ENCODE results near the gene SP140.
"Not testable (repeated sequence)": the region's sequence is repeated elsewhere in the genome, so short reads cannot be mapped to it uniquely, and the experiment has no call there.

SP140 gene

DNA sequence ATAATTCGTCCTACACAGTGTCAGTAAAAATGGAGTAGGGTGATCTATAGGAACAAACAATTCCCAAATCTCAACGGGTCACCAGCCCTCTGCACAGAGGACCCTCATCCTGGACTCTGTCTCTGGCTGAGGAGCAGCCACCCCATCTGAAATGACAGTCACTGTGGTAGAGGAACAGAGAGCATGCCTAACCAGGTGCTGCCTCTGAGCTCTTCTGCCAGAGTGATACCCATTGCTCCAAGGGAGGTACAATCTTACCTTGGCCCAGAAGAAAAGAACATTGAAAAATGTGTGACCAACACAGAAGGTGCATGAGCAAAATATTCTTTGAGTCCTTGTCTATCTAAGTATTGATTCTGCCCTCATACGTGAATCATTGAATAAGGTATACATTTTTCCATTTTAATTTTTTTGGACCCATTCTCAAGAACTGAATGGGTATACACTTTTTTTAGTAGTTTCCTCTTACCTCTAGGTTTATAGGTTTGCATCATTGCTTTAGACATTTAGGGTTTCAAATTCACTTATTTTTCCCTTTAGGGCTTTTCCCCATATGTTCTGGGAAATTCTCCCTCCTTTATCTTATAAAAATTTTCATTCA is 8.7 kb downstream of the SP140 start:
- peak overlapping the region in 1 of 2 donors; percentile 4 for H3K4me3 Mint-ChIP-seq
- no peaks in the 10 kb centered on the region for H3K27me3 Mint-ChIP-seq
- ATAC-seq (replicated peaks) (no peak), DNase-seq (no peak)
- peaks cover 42% of the 10 kb centered on the region for H3K36me3 Mint-ChIP-seq (ENCODE audit: insufficient read depth)
- peak overlapping the region in 1 of 2 donors; percentile 88 for H3K27ac Mint-ChIP-seq
- peaks cover 6 to 7% of the 10 kb centered on the region in 2 donors for H3K9me3 Mint-ChIP-seq
- H3K4me1 Mint-ChIP-seq (ENCODE audit: low read depth in 2 of 2) = peaks cover 21 to 45% of the 10 kb centered on the region in 2 donors

DNA sequence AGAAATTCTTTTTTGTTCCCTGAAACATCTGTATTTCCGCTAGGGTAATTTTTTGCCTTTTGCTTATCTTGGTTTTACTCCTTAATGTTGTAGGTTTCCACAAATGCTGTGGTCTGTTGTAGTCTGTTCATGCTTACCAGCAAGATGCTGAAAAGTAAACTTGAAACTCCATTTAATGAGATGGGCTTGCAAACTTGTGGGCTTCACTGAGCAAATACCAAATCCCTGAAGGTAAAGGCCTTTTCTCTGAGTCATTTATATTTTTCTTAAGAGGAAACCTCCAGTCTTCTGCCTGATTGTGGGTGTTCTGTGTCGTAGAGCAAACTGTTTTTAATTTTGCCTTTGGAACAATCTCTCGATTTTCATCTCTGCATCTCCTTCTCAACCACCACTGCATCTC is 9.3 kb downstream of the SP140 start:
- Mint-ChIP-seq H3K9me3 (peaks cover 5 to 7% of the 10 kb centered on the region in 2 donors), H3K4me1 (ENCODE audit: low read depth in 2 of 2) (peaks cover 21 to 43% of the 10 kb centered on the region in 2 donors), H3K36me3 (ENCODE audit: insufficient read depth) (peaks cover 41% of the 10 kb centered on the region), H3K4me3 (peak overlapping the region in 1 of 2 donors; percentile 25), H3K27ac (peak overlapping the region in 1 of 2 donors; percentile 88), H3K27me3 (no peaks in the 10 kb centered on the region)
- DNase-seq = no peak
- ATAC-seq (replicated peaks) = no peak

DNA sequence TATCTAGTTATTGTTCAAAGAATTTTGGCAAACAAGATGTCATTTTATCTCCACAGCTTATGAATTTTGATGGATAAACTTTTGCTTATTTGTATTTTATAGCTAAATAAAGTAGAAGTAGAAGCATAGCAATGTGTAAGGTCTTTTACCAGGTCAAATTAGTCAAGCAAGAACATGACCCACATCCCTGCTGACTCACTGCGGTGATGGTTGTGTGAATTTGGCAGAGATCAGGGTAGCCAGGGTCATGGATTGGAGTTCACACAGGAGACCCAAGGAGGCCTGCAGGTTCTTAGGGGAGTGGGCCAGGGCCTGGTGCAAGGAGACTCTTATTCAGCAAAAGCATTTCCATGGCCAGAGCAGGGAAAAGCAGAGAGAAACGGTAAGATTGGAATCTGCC is 18.7 kb downstream of the SP140 start:
- ATAC-seq (replicated peaks) (no peak), DNase-seq (no peak)
- H3K27me3 Mint-ChIP-seq = no peaks in the 10 kb centered on the region
- H3K4me3 Mint-ChIP-seq = no peak overlapping the region
- no peak overlapping the region for H3K27ac Mint-ChIP-seq
- no peaks in the 10 kb centered on the region for H3K9me3 Mint-ChIP-seq
- H3K36me3 Mint-ChIP-seq (ENCODE audit: insufficient read depth) = peaks cover 10% of the 10 kb centered on the region
- peaks cover 0 to 5% of the 10 kb centered on the region in 2 donors for H3K4me1 Mint-ChIP-seq (ENCODE audit: low read depth in 2 of 2)

DNA sequence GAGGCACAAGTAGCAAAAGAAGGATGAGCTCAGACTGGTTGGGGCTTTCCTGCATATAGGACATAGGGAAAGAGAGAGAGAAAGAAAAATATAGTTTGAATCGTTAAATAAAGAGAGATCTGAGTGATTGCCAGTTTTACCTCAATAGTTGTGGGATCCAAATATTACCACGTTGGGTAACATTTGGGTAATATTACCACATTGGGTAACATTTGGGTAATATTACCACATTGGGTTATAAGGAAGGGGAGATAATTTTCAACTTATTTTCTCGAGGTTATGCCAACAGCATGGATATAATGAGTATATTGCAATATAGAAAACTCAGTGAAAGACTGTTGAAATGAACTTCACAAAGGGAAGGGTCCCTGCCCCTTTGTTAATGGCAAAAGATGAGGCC is 20.7 kb downstream of the SP140 start:
- Mint-ChIP-seq H3K36me3 (ENCODE audit: insufficient read depth) (peaks cover 3% of the 10 kb centered on the region), H3K27me3 (no peaks in the 10 kb centered on the region), H3K4me1 (ENCODE audit: low read depth in 2 of 2) (peaks cover 0 to 5% of the 10 kb centered on the region in 2 donors), H3K4me3 (no peak overlapping the region), H3K27ac (no peak overlapping the region), H3K9me3 (no peaks in the 10 kb centered on the region)
- DNase-seq (no peak), ATAC-seq (replicated peaks) (no peak)

DNA sequence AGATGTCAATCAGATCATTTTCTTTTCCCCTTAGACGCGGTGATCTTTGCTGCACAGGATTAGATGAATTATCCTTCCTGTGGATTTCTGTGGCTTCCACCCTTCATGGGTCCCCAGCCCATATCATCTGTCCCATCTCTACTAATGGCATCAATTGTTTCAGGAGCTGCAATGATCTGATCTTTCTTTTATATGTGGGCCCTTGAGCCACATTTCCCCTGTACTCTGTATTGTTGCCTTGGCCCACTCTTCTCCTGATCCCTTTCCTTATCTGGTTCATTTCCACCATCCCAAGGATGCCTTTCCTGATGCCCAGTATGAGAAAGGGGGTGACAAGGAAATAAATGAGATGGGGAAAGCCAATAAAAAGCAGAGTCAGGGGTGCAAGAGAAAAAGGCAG is 24.7 kb downstream of the SP140 start:
- no peak overlapping the region for H3K27ac Mint-ChIP-seq
- H3K4me3 Mint-ChIP-seq = no peak overlapping the region
- ATAC-seq (replicated peaks) = no peak
- no peaks in the 10 kb centered on the region for H3K36me3 Mint-ChIP-seq (ENCODE audit: insufficient read depth)
- no peaks in the 10 kb centered on the region for H3K9me3 Mint-ChIP-seq
- no peaks in the 10 kb centered on the region for H3K27me3 Mint-ChIP-seq
- DNase-seq = no peak
- H3K4me1 Mint-ChIP-seq (ENCODE audit: low read depth in 2 of 2) = no peaks in the 10 kb centered on the region

DNA sequence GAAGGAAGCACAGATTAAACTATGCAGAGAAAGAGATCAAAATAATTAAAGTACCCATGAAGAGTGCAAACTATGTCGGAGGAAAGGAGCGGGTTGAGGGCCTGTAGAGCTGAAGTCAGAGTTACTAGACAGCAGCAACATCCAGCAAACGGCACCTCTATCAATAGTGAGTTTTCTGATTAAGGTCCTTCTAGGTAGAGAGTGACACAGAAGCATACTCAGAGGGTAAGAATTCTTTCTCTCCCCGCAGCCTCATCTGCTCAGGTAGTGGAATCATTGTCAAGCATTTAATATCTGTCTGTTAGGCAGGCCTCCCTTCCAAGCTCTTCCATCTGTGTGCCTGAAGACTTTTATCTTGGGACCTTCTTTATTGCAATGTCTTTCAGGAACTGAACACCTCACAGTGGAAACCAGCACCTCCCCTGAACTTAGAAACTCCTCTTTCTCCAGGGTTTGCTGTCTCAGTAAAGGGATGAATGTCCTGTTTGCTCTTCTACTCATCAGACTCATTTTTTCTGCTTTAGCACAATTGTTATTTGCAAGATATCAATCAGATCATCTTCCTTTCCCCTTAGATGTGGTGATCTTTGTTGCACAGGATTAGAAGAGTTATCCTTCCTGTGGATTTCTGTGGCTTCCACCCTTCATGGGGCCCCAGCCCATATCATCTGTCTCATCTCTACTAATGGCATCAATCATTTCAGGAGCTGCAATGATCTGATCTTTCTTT is 28.8 kb downstream of the SP140 start:
- Mint-ChIP-seq H3K36me3 (ENCODE audit: insufficient read depth) (peaks cover 2% of the 10 kb centered on the region), H3K4me3 (no peak overlapping the region), H3K27me3 (no peaks in the 10 kb centered on the region), H3K4me1 (ENCODE audit: low read depth in 2 of 2) (peaks cover 0 to 8% of the 10 kb centered on the region in 2 donors), H3K9me3 (no peaks in the 10 kb centered on the region), H3K27ac (no peak overlapping the region)
- ATAC-seq (replicated peaks) (peak; percentile 79), DNase-seq (no peak)

DNA sequence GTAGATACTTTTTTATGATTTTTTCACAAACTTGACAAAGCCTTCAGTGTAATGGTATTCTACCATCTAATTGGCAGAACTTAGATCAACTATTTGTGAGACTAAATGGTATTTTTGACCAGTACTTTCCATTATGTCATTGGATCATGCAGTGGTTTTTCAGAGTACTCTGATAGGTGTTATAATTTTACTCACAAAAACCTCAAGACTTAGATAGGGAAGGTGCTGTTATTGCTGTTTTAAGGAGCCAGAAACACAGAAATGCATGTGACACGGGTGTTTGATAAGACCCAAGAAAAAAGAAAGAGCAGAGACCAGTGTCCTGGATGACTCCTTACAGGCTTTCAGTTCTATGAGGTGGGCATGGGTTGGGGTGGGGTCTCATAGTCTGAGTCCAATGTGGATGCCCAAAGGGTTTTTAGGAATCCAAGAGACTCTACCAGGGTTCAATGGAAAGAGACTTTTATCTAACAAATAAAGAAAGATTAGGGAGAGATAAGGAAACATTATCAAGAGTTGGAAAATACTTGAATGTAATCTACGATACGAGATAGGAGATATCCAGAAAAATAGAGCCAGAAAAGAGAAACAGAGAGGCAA is 31.3 kb downstream of the SP140 start:
- Mint-ChIP-seq H3K4me3 (no peak overlapping the region), H3K27me3 (no peaks in the 10 kb centered on the region), H3K9me3 (no peaks in the 10 kb centered on the region), H3K36me3 (ENCODE audit: insufficient read depth) (peaks cover 5% of the 10 kb centered on the region), H3K27ac (peak overlapping the region; percentile 4 to 76), H3K4me1 (ENCODE audit: low read depth in 2 of 2) (peaks cover 12 to 26% of the 10 kb centered on the region in 2 donors)
- ATAC-seq (replicated peaks) = no peak
- DNase-seq = no peak

DNA sequence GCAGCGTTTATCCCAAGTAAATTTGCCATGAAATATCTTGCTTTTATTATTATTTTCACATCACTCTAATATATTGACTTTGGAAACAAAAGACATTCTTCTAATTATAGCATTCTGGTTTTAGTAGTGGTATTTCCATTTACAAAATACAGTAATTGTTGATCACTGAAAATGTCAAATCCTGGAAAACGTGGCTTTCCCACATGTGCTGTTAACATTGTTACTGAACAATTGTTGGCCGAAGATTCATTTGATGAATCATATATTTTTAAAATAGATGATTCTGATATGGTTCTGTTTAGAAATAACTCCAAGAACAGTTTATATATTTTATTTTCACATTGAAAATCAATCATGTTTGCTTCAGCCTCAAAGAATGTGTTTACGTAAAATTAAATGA is 32.9 kb downstream of the SP140 start:
- Mint-ChIP-seq H3K4me1 (ENCODE audit: low read depth in 2 of 2) (peaks cover 26 to 42% of the 10 kb centered on the region in 2 donors), H3K36me3 (ENCODE audit: insufficient read depth) (peaks cover 5% of the 10 kb centered on the region), H3K27me3 (no peaks in the 10 kb centered on the region)

DNA sequence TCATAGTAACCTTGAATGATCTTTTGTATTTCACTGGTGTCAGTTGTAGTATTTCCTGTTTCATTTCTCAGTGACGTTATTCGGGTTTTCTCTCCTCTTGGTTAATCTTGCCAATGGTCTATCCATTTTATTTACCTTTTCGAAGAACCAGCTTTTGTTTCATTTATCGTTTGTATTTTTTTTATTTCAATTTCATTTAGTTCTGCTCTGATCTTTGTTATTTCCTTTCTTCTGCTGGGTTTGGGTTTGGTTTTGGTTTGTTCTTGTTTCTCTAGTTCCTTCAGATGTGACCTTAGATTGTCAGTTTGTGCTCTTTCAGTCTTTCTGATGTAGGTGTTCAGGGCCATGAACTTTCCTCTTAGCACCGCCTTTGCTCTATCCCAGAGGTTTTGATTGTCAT is 36.7 kb downstream of the SP140 start:
- H3K36me3 Mint-ChIP-seq (ENCODE audit: insufficient read depth) = peaks cover 14% of the 10 kb centered on the region
- ATAC-seq (replicated peaks) (peak; percentile 59), DNase-seq (no peak)
- no peaks in the 10 kb centered on the region for H3K27me3 Mint-ChIP-seq
- peaks cover 39 to 55% of the 10 kb centered on the region in 2 donors for H3K4me1 Mint-ChIP-seq (ENCODE audit: low read depth in 2 of 2)
- peak overlapping the region; percentile 21 to 83 for H3K27ac Mint-ChIP-seq
- no peaks in the 10 kb centered on the region for H3K9me3 Mint-ChIP-seq
- H3K4me3 Mint-ChIP-seq = peak overlapping the region; percentile 5 to 52

More for the DNA sequence above, 32.9 kb downstream of the SP140 start:
- Mint-ChIP-seq H3K27ac (no peak overlapping the region), H3K4me3 (no peak overlapping the region), H3K9me3 (no peaks in the 10 kb centered on the region)
- no peak for ATAC-seq (replicated peaks)
- no peak for DNase-seq

DNA sequence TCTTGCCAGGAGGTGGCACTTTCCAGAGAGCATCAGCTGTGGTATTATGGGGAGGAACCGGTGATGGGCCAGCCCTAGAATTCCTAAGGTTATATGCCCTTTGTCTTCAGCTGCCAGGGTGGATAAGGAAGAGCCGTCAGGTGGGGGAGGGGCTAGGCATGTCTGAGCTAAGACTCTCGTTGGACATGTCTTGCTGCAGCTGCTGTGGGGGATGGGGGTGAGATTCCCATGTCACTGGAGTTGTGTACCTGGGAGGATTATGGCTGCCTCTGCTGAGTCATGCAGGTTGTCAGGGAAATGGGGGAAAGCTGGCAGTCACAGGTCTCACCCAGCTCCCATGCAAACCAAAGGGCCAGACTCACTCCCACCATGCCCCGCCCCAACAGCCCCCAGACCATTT is 39.4 kb downstream of the SP140 start:
- ATAC-seq (replicated peaks); DNase-seq; H3K27me3 Mint-ChIP-seq; H3K4me3 Mint-ChIP-seq; H3K27ac Mint-ChIP-seq; H3K9me3 Mint-ChIP-seq: not testable (repeated sequence)
- peaks cover 19% of the 10 kb centered on the region for H3K36me3 Mint-ChIP-seq (ENCODE audit: insufficient read depth)
- H3K4me1 Mint-ChIP-seq (ENCODE audit: low read depth in 2 of 2) = peaks cover 42 to 62% of the 10 kb centered on the region in 2 donors

DNA sequence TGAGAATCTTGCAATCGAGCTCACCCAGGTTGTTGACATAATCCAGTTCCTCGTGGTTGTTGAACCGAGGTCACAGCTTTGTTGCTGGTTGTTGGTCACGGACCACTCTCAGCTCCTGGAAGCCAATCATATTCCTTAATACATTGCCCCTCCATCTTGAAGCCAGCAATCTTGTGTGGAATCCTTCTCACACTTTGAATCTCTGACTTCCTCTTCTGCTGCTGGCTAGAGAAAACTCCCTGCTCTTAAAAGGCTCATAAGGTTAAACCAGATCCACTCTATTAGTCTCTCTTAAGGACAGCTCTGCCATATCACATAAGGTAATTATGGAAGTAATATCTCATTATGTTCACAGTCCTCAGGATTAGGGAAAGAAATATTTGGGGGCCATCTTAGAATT is 41.1 kb downstream of the SP140 start:
- Mint-ChIP-seq H3K27ac (peak overlapping the region in 1 of 2 donors; percentile 57), H3K4me3 (no peak overlapping the region), H3K36me3 (ENCODE audit: insufficient read depth) (peaks cover 30% of the 10 kb centered on the region), H3K4me1 (ENCODE audit: low read depth in 2 of 2) (peaks cover 32 to 46% of the 10 kb centered on the region in 2 donors), H3K9me3 (peaks cover 0 to 9% of the 10 kb centered on the region in 2 donors), H3K27me3 (no peaks in the 10 kb centered on the region)
- ATAC-seq (replicated peaks) (no peak), DNase-seq (no peak)

DNA sequence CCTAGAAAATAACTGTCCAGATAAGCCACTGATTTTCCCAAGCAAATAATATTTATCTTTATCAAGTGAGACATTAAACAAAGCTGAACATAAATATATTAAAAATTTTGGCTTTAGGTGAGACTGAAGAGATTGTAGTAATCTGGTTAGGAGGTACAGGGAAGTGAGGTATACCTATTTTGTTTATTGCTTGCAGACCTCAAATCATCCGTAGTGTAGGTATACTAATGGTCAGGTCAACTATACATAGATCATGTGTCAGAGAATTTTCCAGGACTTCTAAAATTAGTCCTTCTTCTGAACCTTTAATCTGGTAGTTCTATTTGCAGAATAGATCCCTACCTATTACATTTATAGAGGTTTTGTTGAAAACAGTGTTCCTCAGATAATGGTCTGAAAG is 41.5 kb downstream of the SP140 start:
- Mint-ChIP-seq H3K4me3 (no peak overlapping the region), H3K27ac (peak overlapping the region; percentile 55 to 57), H3K36me3 (ENCODE audit: insufficient read depth) (peaks cover 30% of the 10 kb centered on the region), H3K4me1 (ENCODE audit: low read depth in 2 of 2) (peaks cover 28 to 42% of the 10 kb centered on the region in 2 donors), H3K9me3 (peaks cover 0 to 9% of the 10 kb centered on the region in 2 donors), H3K27me3 (no peaks in the 10 kb centered on the region)
- no peak for ATAC-seq (replicated peaks)
- DNase-seq = no peak

DNA sequence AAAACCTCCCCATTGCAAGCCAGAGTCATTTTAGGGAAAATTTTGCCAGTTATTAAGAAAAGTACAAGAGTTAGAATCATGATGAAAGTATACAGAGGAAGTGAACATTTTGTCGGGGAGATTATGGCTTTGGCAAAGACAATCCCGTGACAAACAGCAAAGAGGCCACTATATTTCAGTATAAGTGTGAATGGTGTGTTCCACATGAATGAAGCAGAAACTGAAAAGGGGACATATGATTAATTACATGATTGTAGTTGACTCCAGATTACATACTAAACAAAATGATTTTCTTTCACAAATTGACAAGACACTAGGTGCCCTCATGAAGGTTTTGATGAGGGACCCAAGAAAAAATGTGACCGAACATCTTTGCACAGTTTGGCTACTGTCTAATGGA is 42.0 kb downstream of the SP140 start:
- Mint-ChIP-seq H3K9me3 (peaks cover 0 to 9% of the 10 kb centered on the region in 2 donors), H3K27ac (peak overlapping the region; percentile 55 to 57), H3K4me1 (ENCODE audit: low read depth in 2 of 2) (peaks cover 23 to 37% of the 10 kb centered on the region in 2 donors), H3K36me3 (ENCODE audit: insufficient read depth) (peaks cover 34% of the 10 kb centered on the region), H3K4me3 (no peak overlapping the region), H3K27me3 (no peaks in the 10 kb centered on the region)
- ATAC-seq (replicated peaks) (no peak), DNase-seq (no peak)
